Esophagus squamous epithelium (tissue), 4 donors: Measurements from ENCODE around the gene KLF15.

Source experiments
- CTCF ChIP-seq, 6 experiments: fragments of 450-650 bp in 4 of 6; fragments of 200-600 bp in 2 of 6; sonication (generic) in 2 of 6; IDR thresholded peaks; one replicate each; pipeline ENCODE4 v1.5.1; 2016 to 2019; ENCODE audit warnings: antibody characterized with exemption in 6 of 6, mild to moderate bottlenecking in 4 of 6, moderate library complexity in 4 of 6
- POLR2A ChIP-seq, 4 donors: fragments of 450-650 bp; IDR thresholded peaks; one replicate each; pipeline ENCODE4 v1.6.1; 2017; ENCODE audit warnings: antibody characterized with exemption in 4 of 4, mild to moderate bottlenecking in 4 of 4, moderate library complexity in 3 of 4

DNA sequence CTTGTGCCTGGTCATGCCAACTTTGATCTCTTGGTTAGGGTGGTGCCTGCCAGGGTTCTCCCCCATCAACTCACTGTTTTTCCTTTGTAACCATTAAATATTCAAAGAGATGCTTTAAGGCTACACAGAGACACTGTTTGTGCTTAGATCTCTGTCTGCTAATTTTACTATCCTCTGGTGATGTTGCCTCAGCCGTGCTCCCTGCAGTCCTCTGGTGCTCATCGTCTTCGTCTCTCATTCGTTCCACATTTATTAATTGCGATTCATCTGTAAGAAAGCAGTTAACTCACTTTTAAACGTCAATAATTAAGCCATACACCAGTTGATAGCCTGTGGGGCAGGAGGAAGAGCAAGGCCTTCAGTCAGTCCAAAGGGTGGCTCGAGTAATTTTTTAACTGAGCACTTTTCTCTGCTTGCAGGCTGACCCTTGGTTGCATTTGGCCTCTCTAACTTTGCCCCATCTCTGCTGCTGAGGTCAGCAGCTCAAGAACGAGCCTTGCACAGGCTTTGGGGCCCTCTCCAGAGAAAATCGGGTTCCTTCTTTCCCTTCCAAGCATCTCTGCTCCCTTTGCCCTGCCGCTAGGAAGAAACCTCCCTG is 62.9 kb downstream of the KLF15 start:
- TF ChIP-seq CTCF (IDR thresholded peaks at IDR 0.05) (no peak), POLR2A (IDR thresholded peaks at IDR 0.05) (no peak)
